Esophagus (tissue), 2 donors: ENCODE data around the gene TJP2. TPM values are rescaled to one million over a fixed set of nuclear protein-coding genes. Genes with fewer than 3 reads are reported as not detected.
A peak's percentile ranks its signal among the peaks of the same experiment; 100 is the strongest.
"Not testable (repeated sequence)": the region's sequence is repeated elsewhere in the genome, so short reads cannot be mapped to it uniquely, and the experiment has no call there.

Experiments
- H3K27ac ChIP-seq, 2 donors: one replicate each; pipeline ENCODE4 v1.5.1; 2013; ENCODE audit warnings: low read depth in 2 of 2, mild to moderate bottlenecking in 2 of 2, inconsistent platforms in 1 of 2, low read length in 1 of 2, moderate library complexity in 1 of 2
- H3K27me3 ChIP-seq, 2 donors: one replicate each; pipeline ENCODE4 v1.6.1; 2013; ENCODE audit warnings: low read length in 2 of 2, control low read depth in 1 of 2, mild to moderate bottlenecking in 1 of 2; ENCODE audit not compliant: insufficient read depth in 2 of 2, control insufficient read depth in 1 of 2
- H3K36me3 ChIP-seq, 2 donors: one replicate each; pipeline ENCODE4 v1.6.1; 2013; ENCODE audit warnings: low read length in 1 of 2; ENCODE audit not compliant: control insufficient read depth in 2 of 2, insufficient read depth in 2 of 2
- H3K4me1 ChIP-seq, 2 donors: one replicate each; pipeline ENCODE4 v1.6.1; 2013; ENCODE audit warnings: low read length in 1 of 2; ENCODE audit not compliant: control insufficient read depth in 2 of 2, insufficient read depth in 2 of 2
- H3K4me3 ChIP-seq, 2 donors: one replicate each; pipeline ENCODE4 v1.5.1; 2013; ENCODE audit warnings: low read length in 2 of 2, mild to moderate bottlenecking in 2 of 2, low read depth in 1 of 2, moderate library complexity in 1 of 2
- H3K9me3 ChIP-seq, 2 donors: one replicate each; pipeline ENCODE4 v1.6.1; 2013; ENCODE audit warnings: mild to moderate bottlenecking in 2 of 2, low read depth in 1 of 2, low read length in 1 of 2, moderate library complexity in 1 of 2; ENCODE audit not compliant: control insufficient read depth in 2 of 2, insufficient read depth in 1 of 2
- WGBS, 2 donors: extraction: QIAGEN DNeasy Blood & Tissue Kit; methylation state at CpG; one replicate each; pipeline ENCODE4 v1.1.7; 2013; 5-methylcytosine and 5-hydroxymethylcytosine counted together
- polyA plus RNA-seq, 2 donors: library from polyadenylated mRNA; stranded (reverse); fragments of 200-250 nt; gene quantifications; one replicate each; pipeline ENCODE4 v1.2.3, GENCODE V29; 2013
- donor health status: healthy with polysubstance abuse.
- donor health status: Bipolar disorder and iron deficiency.

TJP2 gene
- polyA plus RNA-seq, 2 donors, result 61.5 to 63.9 TPM

GRCh38 chr9:69157751-69158466, 16.2 kb upstream of the TJP2 start:
- H3K36me3 ChIP-seq, result peaks cover 0 to 5% of the 10 kb centered on the region in 2 donors
- H3K4me1 ChIP-seq, result no peaks in the 10 kb centered on the region
- H3K4me3 ChIP-seq, result no peak overlapping the region
- H3K27me3 ChIP-seq, result no peaks in the 10 kb centered on the region
- 92 to 96% methylated on average over 8 of the region's 8 CpGs for WGBS, 2 donors
- H3K9me3 ChIP-seq, result no peaks in the 10 kb centered on the region
- H3K27ac ChIP-seq, result no peak overlapping the region

- Histone ChIP-seq H3K27ac (no peak overlapping the region), H3K9me3 (no peaks in the 10 kb centered on the region), H3K4me1 (no peaks in the 10 kb centered on the region), H3K36me3 (peaks cover 0 to 5% of the 10 kb centered on the region in 2 donors), H3K27me3 (no peaks in the 10 kb centered on the region), H3K4me3 (no peak overlapping the region)
- WGBS, 2 donors, result 82 to 86% methylated on average over 3 of the region's 3 CpGs
These were observed 15.6 kb upstream of the TJP2 start for GRCh38 chr9:69158471-69158870.

- not testable (repeated sequence) for H3K9me3 ChIP-seq, H3K27me3 ChIP-seq, H3K36me3 ChIP-seq, H3K27ac ChIP-seq, H3K4me1 ChIP-seq, H3K4me3 ChIP-seq
- WGBS, 2 donors, result 86 to 89% methylated on average over 8 of the region's 8 CpGs
These were observed 9.5 kb upstream of the TJP2 start for GRCh38 chr9:69164573-69164972.

GRCh38 chr9:69165581-69165980, 8.5 kb upstream of the TJP2 start:
- WGBS, 2 donors, result 94 to 98% methylated on average over 6 of the region's 6 CpGs

GRCh38 chr9:69168709-69169217, 5.3 kb upstream of the TJP2 start:
- no peak overlapping the region for H3K4me3 ChIP-seq
- H3K27ac ChIP-seq, result peak overlapping the region in 1 of 2 donors; percentile 3

More at GRCh38 chr9:69165581-69165980, 8.5 kb upstream of the TJP2 start:
- H3K4me3 ChIP-seq, result no peak overlapping the region
- H3K36me3 ChIP-seq, result no peaks in the 10 kb centered on the region
- no peaks in the 10 kb centered on the region for H3K27me3 ChIP-seq
- H3K4me1 ChIP-seq, result no peaks in the 10 kb centered on the region
- H3K27ac ChIP-seq, result no peak overlapping the region
- H3K9me3 ChIP-seq, result no peaks in the 10 kb centered on the region

GRCh38 chr9:69170231-69170630, 3.8 kb upstream of the TJP2 start:
- Histone ChIP-seq H3K27me3 (no peaks in the 10 kb centered on the region), H3K36me3 (no peaks in the 10 kb centered on the region), H3K4me3 (no peak overlapping the region), H3K4me1 (peaks cover 4 to 7% of the 10 kb centered on the region in 2 donors), H3K9me3 (no peaks in the 10 kb centered on the region), H3K27ac (no peak overlapping the region)
- 84 to 87% methylated on average over 1 of the region's 1 CpG for WGBS, 2 donors

More at GRCh38 chr9:69168709-69169217, 5.3 kb upstream of the TJP2 start:
- WGBS, 2 donors, result 52 to 55% methylated on average over 13 of the region's 13 CpGs
- peaks cover 2 to 4% of the 10 kb centered on the region in 2 donors for H3K4me1 ChIP-seq
- no peaks in the 10 kb centered on the region for H3K36me3 ChIP-seq
- H3K27me3 ChIP-seq, result no peaks in the 10 kb centered on the region
- H3K9me3 ChIP-seq, result no peaks in the 10 kb centered on the region

GRCh38 chr9:69171049-69171448, 3.0 kb upstream of the TJP2 start:
- WGBS, 2 donors, result 60 to 68% methylated on average over 7 of the region's 7 CpGs

GRCh38 chr9:69171517-69171916, 2.6 kb upstream of the TJP2 start:
- no peaks in the 10 kb centered on the region for H3K9me3 ChIP-seq
- H3K36me3 ChIP-seq, result no peaks in the 10 kb centered on the region
- 94 to 96% methylated on average over 5 to 6 of the region's 6 CpGs for WGBS, 2 donors
- peaks cover 4 to 7% of the 10 kb centered on the region in 2 donors for H3K4me1 ChIP-seq
- no peak overlapping the region for H3K4me3 ChIP-seq
- H3K27ac ChIP-seq, result no peak overlapping the region
- H3K27me3 ChIP-seq, result no peaks in the 10 kb centered on the region

More at GRCh38 chr9:69171049-69171448, 3.0 kb upstream of the TJP2 start:
- Histone ChIP-seq H3K9me3 (no peaks in the 10 kb centered on the region), H3K27ac (no peak overlapping the region), H3K27me3 (no peaks in the 10 kb centered on the region), H3K4me3 (no peak overlapping the region), H3K36me3 (no peaks in the 10 kb centered on the region), H3K4me1 (peaks cover 4 to 7% of the 10 kb centered on the region in 2 donors)

GRCh38 chr9:69172895-69173294, 1.2 kb upstream of the TJP2 start:
- H3K4me1 ChIP-seq, result peaks cover 4 to 10% of the 10 kb centered on the region in 2 donors
- H3K36me3 ChIP-seq, result no peaks in the 10 kb centered on the region
- 73 to 79% methylated on average over 6 of the region's 6 CpGs for WGBS, 2 donors
- no peak overlapping the region for H3K27ac ChIP-seq
- no peaks in the 10 kb centered on the region for H3K9me3 ChIP-seq
- no peaks in the 10 kb centered on the region for H3K27me3 ChIP-seq
- H3K4me3 ChIP-seq, result no peak overlapping the region

- Histone ChIP-seq H3K4me1 (peaks cover 4 to 10% of the 10 kb centered on the region in 2 donors), H3K27me3 (no peaks in the 10 kb centered on the region)
- WGBS, 2 donors, result 8 to 9% methylated on average over 17 of the region's 17 CpGs
These were observed 583 bp upstream of the TJP2 start for GRCh38 chr9:69173497-69173890.

More at GRCh38 chr9:69173497-69173890, 583 bp upstream of the TJP2 start:
- H3K9me3 ChIP-seq, result no peaks in the 10 kb centered on the region
- no peaks in the 10 kb centered on the region for H3K36me3 ChIP-seq
- H3K27ac ChIP-seq, result peak overlapping the region; percentile 56 to 57
- H3K4me3 ChIP-seq, result peak overlapping the region; percentile 59 to 77
